SK-N-SH (cell line): Measurements from ENCODE around the gene CST9L. TPM values are rescaled to one million over a fixed set of nuclear protein-coding genes. Genes with fewer than 3 reads are reported as not detected.

Source experiments
- CTCF ChIA-PET: fragments of 300-600, 350-600 bp; formaldehyde crosslinking; extraction: SDS; loops from one replicate; lab custom pipeline; 2021; lab: Yijun Ruan, JAX
- POLR2A ChIA-PET: fragments of 350-600 bp; sonication (Branson Sonifier 250); formaldehyde crosslinking; extraction: SDS; loops from one replicate; lab custom pipeline; 2020; ENCODE audit warnings: antibody characterized with exemption, inconsistent platforms; lab: Yijun Ruan, JAX
- DNase-seq: peaks from one replicate; pipeline ENCODE4 v3.0.0; 2012
- H2AFZ ChIP-seq: fragments of 200-600 bp; sonication (generic); 2 replicates; pipeline ENCODE4 v1.8.1; 2016; ENCODE audit warnings: antibody characterized with exemption, mild to moderate bottlenecking, low read depth
- H3F3A ChIP-seq: fragments of 200-600 bp; sonication (generic); replicated peaks from 2 replicates; pipeline ENCODE3; 2016; ENCODE audit warnings: antibody characterized with exemption, mild to moderate bottlenecking; ENCODE audit not compliant: insufficient read depth
- H3K27ac ChIP-seq, 2 experiments: fragments of 200-500 bp in 1 of 2; fragments of 200-600 bp in 1 of 2; sonication (Bioruptor generic) in 1 of 2; sonication (generic), shearing (Covaris generic) in 1 of 2; 2 replicates each; pipeline versions ENCODE4 v1.5.1 to v1.6.1; 2014 to 2016; ENCODE audit warnings: low read depth in 2 of 2, inconsistent platforms in 1 of 2, low read length in 1 of 2, mild to moderate bottlenecking in 1 of 2, mixed read lengths in 1 of 2
- H3K27me3 ChIP-seq: fragments of 200-600 bp; sonication (generic), shearing (Covaris generic); 2 replicates; pipeline ENCODE4 v1.6.1; 2016; ENCODE audit warnings: mixed run types; ENCODE audit not compliant: insufficient read depth
- H3K36me3 ChIP-seq, 2 experiments: fragments of 200-500 bp in 1 of 2; fragments of 200-600 bp in 1 of 2; sonication (Bioruptor generic) in 1 of 2; sonication (generic) in 1 of 2; replicated peaks in 1 of 2; 2 replicates each; pipeline versions ENCODE3 to v1.5.1; 2014 to 2016; ENCODE audit warnings: low read length in 1 of 2, mild to moderate bottlenecking in 1 of 2; ENCODE audit not compliant: insufficient read depth in 2 of 2, control insufficient read depth in 1 of 2
- H3K4me1 ChIP-seq, 2 experiments: fragments of 200-500 bp in 1 of 2; fragments of 200-600 bp in 1 of 2; sonication (Bioruptor generic) in 1 of 2; sonication (generic), shearing (Covaris generic) in 1 of 2; 2 replicates each; pipeline versions ENCODE4 v1.5.1 to v1.6.1; 2014 to 2016; ENCODE audit warnings: low read depth in 1 of 2, low read length in 1 of 2, mixed run types in 1 of 2; ENCODE audit not compliant: insufficient read depth in 2 of 2, control insufficient read depth in 1 of 2
- H3K4me2 ChIP-seq: fragments of 200-600 bp; sonication (generic), shearing (Covaris generic); 2 replicates; pipeline ENCODE4 v1.6.1; 2017; ENCODE audit warnings: mixed run types
- H3K4me3 ChIP-seq, 2 experiments: fragments of 200-500 bp in 1 of 2; fragments of 200-600 bp in 1 of 2; sonication (Bioruptor generic) in 1 of 2; sonication (generic), shearing (Covaris generic) in 1 of 2; 2 replicates each; pipeline versions ENCODE4 v1.5.1 to v1.8.1; 2014 to 2016; ENCODE audit warnings: low read depth in 2 of 2, inconsistent platforms in 1 of 2, low read length in 1 of 2, mild to moderate bottlenecking in 1 of 2, mixed read lengths in 1 of 2, moderate library complexity in 1 of 2
- H3K79me2 ChIP-seq: fragments of 200-600 bp; sonication (generic); 2 replicates; pipeline ENCODE4 v1.8.1; 2017; ENCODE audit warnings: mild to moderate bottlenecking; ENCODE audit not compliant: insufficient read depth
- H3K9ac ChIP-seq: fragments of 200-600 bp; sonication (generic); 2 replicates; pipeline ENCODE4 v1.6.1; 2017; ENCODE audit warnings: mixed run types
- H3K9me2 ChIP-seq: fragments of 200-600 bp; sonication (generic); 2 replicates; pipeline ENCODE4 v1.6.1; 2017; ENCODE audit warnings: mixed run types
- H3K9me3 ChIP-seq: fragments of 200-600 bp; sonication (generic); 2 replicates; pipeline ENCODE4 v1.6.1; 2017; ENCODE audit warnings: mixed run types, mild to moderate bottlenecking, moderate library complexity
- H4K20me1 ChIP-seq: fragments of 200-600 bp; sonication (generic); 2 replicates; pipeline ENCODE4 v1.6.1; 2017; ENCODE audit warnings: mild to moderate bottlenecking, mixed run types; ENCODE audit not compliant: insufficient read depth
- FOSL2 ChIP-seq: IDR thresholded peaks from 2 replicates; pipeline ENCODE4 v1.4.0; 2012; ENCODE audit warnings: low read depth, mild to moderate bottlenecking, moderate library complexity, borderline replicate concordance
- GABPA ChIP-seq: IDR thresholded peaks from 2 replicates; pipeline ENCODE4 v1.4.0; 2012; ENCODE audit warnings: low read depth, mild to moderate bottlenecking
- GATA2 ChIP-seq: sonication (generic); formaldehyde crosslinking; IDR thresholded peaks from 2 replicates; pipeline ENCODE4 v1.5.0; 2020; ENCODE audit warnings: mild to moderate bottlenecking, missing genetic modification reagents
- MEF2A ChIP-seq: IDR thresholded peaks from 2 replicates; pipeline ENCODE4 v1.4.0; 2012; ENCODE audit warnings: low read depth, borderline replicate concordance
- MXI1 ChIP-seq: IDR thresholded peaks from 2 replicates; pipeline ENCODE4 v1.6.1; 2012; ENCODE audit warnings: mild to moderate bottlenecking, low read depth, low read length, improper control_type of control experiment
- NFIC ChIP-seq: IDR thresholded peaks from 2 replicates; pipeline ENCODE4 v1.4.0; 2012; ENCODE audit warnings: borderline replicate concordance
- NRF1 ChIP-seq: IDR thresholded peaks from 2 replicates; pipeline ENCODE4 v1.6.1; 2012; ENCODE audit warnings: low read depth, mild to moderate bottlenecking, low read length
- PBX3 ChIP-seq: IDR thresholded peaks from 2 replicates; pipeline ENCODE4; 2012
- POLR2AphosphoS5 ChIP-seq: IDR thresholded peaks from 2 replicates; pipeline ENCODE4 v1.6.1; 2012; ENCODE audit warnings: low read depth, low read length
- RAD21 ChIP-seq: IDR thresholded peaks from 2 replicates; pipeline ENCODE4 v1.6.1; 2012; ENCODE audit warnings: mild to moderate bottlenecking, low read length
- RCOR1 ChIP-seq: fragments of 150-350 bp; IDR thresholded peaks from 2 replicates; pipeline ENCODE4 v1.6.1; 2017; ENCODE audit warnings: antibody characterized with exemption, low read length
- RXRA ChIP-seq: IDR thresholded peaks from 2 replicates; pipeline ENCODE4 v1.4.0; 2012; ENCODE audit warnings: low read depth, mild to moderate bottlenecking, borderline replicate concordance
- SIN3A ChIP-seq: IDR thresholded peaks from 2 replicates; pipeline ENCODE4 v1.6.1; 2012; ENCODE audit warnings: low read depth, mild to moderate bottlenecking, low read length, moderate library complexity, borderline replicate concordance
- SMC3 ChIP-seq: IDR thresholded peaks from 2 replicates; pipeline ENCODE4 v1.6.1; 2012; ENCODE audit warnings: low read depth, low read length, improper control_type of control experiment
- TAF1 ChIP-seq: IDR thresholded peaks from 2 replicates; pipeline ENCODE4 v1.6.1; 2012; ENCODE audit warnings: low read depth, mild to moderate bottlenecking, low read length, moderate library complexity, borderline replicate concordance
- TCF12 ChIP-seq: IDR thresholded peaks from 2 replicates; pipeline ENCODE4 v1.4.0; 2012
- USF2 ChIP-seq: fragments of 150-350 bp; IDR thresholded peaks from 2 replicates; pipeline ENCODE4 v1.6.1; 2017; ENCODE audit warnings: antibody characterized with exemption, low read length, low read depth, borderline replicate concordance
- ZBTB33 ChIP-seq: IDR thresholded peaks from 2 replicates; pipeline ENCODE4 v1.4.0; 2012; ENCODE audit warnings: low read depth, borderline replicate concordance
- WGBS: methylation state at CpG from one replicate; pipeline ENCODE4 v1.1.6; 2017; ENCODE audit warnings: low lambda C conversion rate; 5-methylcytosine and 5-hydroxymethylcytosine counted together
- polyA plus RNA-seq, 3 experiments: library from polyadenylated mRNA; depleted of rRNA; stranded (reverse); fragments of >200 nt; gene quantifications; 2 replicates each; pipeline ENCODE4 v1.2.3, GENCODE V29; 2012
- TF ChIP-seq, protein P1 (sequence below): fragments of 150-350 bp; IDR thresholded peaks from 2 replicates; pipeline ENCODE4 v1.6.1; 2016; ENCODE audit warnings: mild to moderate bottlenecking, low read depth, low read length
- TF ChIP-seq, protein P2 (sequence below): fragments of 200-600 bp; sonication (generic); IDR thresholded peaks from 2 replicates; pipeline ENCODE4 v1.6.1; 2017; ENCODE audit warnings: antibody characterized with exemption, mild to moderate bottlenecking, moderate library complexity

CST9L gene
- polyA plus RNA-seq, 1 of the 3 experiments (the other 2 are of a cell fraction), result not detected

- no peaks in the 10 kb centered on the region for H3K4me1 ChIP-seq
- no peaks in the 10 kb centered on the region for H3K9me2 ChIP-seq
- no peak overlapping the region for H3K9ac ChIP-seq
- H3K79me2 ChIP-seq, result no peaks in the 10 kb centered on the region
- CTCF ChIA-PET, result no interaction called here
- H3K4me3 ChIP-seq, result no peak overlapping the region
- H3K27me3 ChIP-seq, result no peaks in the 10 kb centered on the region
- no peak for DNase-seq
- no peaks in the 10 kb centered on the region for H3K9me3 ChIP-seq
- no peaks in the 10 kb centered on the region for H3F3A ChIP-seq
- no peak overlapping the region for H3K27ac ChIP-seq
- no peak overlapping the region for H2AFZ ChIP-seq
- no peaks in the 10 kb centered on the region for H4K20me1 ChIP-seq
- TF ChIP-seq USF2 (no peak), GATA2 (no peak), SIN3A (no peak), FOSL2 (no peak), ZBTB33 (no peak), RXRA (no peak), TCF12 (no peak), TAF1 (no peak)
- TF ChIP-seq, protein P1, sequence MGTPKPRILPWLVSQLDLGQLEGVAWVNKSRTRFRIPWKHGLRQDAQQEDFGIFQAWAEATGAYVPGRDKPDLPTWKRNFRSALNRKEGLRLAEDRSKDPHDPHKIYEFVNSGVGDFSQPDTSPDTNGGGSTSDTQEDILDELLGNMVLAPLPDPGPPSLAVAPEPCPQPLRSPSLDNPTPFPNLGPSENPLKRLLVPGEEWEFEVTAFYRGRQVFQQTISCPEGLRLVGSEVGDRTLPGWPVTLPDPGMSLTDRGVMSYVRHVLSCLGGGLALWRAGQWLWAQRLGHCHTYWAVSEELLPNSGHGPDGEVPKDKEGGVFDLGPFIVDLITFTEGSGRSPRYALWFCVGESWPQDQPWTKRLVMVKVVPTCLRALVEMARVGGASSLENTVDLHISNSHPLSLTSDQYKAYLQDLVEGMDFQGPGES, result no peak
- TF ChIP-seq, all 33 proteins: peak for 0
- WGBS, result 2% methylated on average over 5 of the region's 5 CpGs
- H3K4me2 ChIP-seq, result no peak overlapping the region
- H3K36me3 ChIP-seq, result no peaks in the 10 kb centered on the region
- POLR2A ChIA-PET, result no interaction called here
Observed at GRCh38 chr20:23548408-23548807, 19.9 kb downstream of the CST9L start.

- no peak overlapping the region for H3K4me3 ChIP-seq
- no peaks in the 10 kb centered on the region for H3K4me1 ChIP-seq
- DNase-seq, result no peak
- 3% methylated on average over 5 of the region's 5 CpGs for WGBS
- H3K9me2 ChIP-seq, result no peaks in the 10 kb centered on the region
- no peak overlapping the region for H3K9ac ChIP-seq
- H3K27me3 ChIP-seq, result no peaks in the 10 kb centered on the region
- H3K79me2 ChIP-seq, result no peaks in the 10 kb centered on the region
- no peaks in the 10 kb centered on the region for H4K20me1 ChIP-seq
- H3K4me2 ChIP-seq, result no peak overlapping the region
- H3K27ac ChIP-seq, result no peak overlapping the region
- H2AFZ ChIP-seq, result no peak overlapping the region
- H3K36me3 ChIP-seq, result no peaks in the 10 kb centered on the region
- POLR2A ChIA-PET, result no interaction called here
- no peaks in the 10 kb centered on the region for H3K9me3 ChIP-seq
- no peaks in the 10 kb centered on the region for H3F3A ChIP-seq
- CTCF ChIA-PET, result no interaction called here
- TF ChIP-seq RCOR1 (no peak), PBX3 (no peak), MXI1 (no peak), GATA2 (no peak), RAD21 (no peak), POLR2AphosphoS5 (no peak), MEF2A (no peak), RXRA (no peak), SMC3 (no peak), SIN3A (no peak), NRF1 (no peak), GABPA (no peak), NFIC (no peak), TCF12 (no peak)
- TF ChIP-seq, protein P2, sequence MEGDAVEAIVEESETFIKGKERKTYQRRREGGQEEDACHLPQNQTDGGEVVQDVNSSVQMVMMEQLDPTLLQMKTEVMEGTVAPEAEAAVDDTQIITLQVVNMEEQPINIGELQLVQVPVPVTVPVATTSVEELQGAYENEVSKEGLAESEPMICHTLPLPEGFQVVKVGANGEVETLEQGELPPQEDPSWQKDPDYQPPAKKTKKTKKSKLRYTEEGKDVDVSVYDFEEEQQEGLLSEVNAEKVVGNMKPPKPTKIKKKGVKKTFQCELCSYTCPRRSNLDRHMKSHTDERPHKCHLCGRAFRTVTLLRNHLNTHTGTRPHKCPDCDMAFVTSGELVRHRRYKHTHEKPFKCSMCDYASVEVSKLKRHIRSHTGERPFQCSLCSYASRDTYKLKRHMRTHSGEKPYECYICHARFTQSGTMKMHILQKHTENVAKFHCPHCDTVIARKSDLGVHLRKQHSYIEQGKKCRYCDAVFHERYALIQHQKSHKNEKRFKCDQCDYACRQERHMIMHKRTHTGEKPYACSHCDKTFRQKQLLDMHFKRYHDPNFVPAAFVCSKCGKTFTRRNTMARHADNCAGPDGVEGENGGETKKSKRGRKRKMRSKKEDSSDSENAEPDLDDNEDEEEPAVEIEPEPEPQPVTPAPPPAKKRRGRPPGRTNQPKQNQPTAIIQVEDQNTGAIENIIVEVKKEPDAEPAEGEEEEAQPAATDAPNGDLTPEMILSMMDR, result no peak
Observed at GRCh38 chr20:23547613-23548012, 20.7 kb downstream of the CST9L start.
